ENCODE results near the gene ZNF648. TPM values are rescaled to one million over a fixed set of nuclear protein-coding genes. Genes with fewer than 3 reads are reported as not detected.

ZNF648 gene
- polyA plus RNA-seq, 2 of the 4 experiments (the other 2 are of a cell fraction), result not detected

DNA sequence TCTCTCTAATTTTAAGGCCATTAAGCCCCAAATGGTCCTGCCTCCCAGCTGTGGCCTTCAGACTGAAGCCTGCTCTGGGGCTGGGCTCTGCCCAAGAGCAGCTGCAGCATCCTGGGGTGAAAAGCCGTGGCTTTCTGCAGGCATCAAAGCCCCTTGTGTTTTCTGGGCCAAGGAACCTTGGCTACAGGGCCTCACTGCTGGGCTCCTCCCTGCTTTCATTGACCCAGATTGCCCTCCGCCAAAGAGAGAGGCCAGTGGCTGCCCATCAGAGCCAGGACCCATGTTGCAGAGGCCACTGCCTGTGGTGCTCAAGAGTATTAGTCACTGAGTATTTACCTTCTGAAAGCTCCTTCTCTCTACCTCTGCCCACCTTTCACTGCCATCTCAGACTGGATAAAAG is 1.6 kb downstream of the ZNF648 start:
- POLR2A ChIA-PET, result interaction anchor here (0.7 kb wide), 1 partner anchor 35 kb away, joined by 3 read pairs; no protein-coding TSS in a partner anchor
- no peak for DNase-seq (ENCODE audit: low read depth in 1 of 2, low spot score in 1 of 2)
- H3K4me2 ChIP-seq, result no peak overlapping the region
- CTCF ChIA-PET, result interaction anchor here (0.7 to 3.1 kb wide), 4 partner anchors 10 to 582 kb away, joined by 3 to 13 read pairs (median 6); no protein-coding TSS in a partner anchor
- H3K4me3 ChIP-seq, result no peak overlapping the region
- H3K27ac ChIP-seq, result no peak overlapping the region
- WGBS (ENCODE audit: missing lambda C conversion rate), result 27% methylated on average over 2 of the region's 2 CpGs
- no peak for TF ChIP-seq EP300 (IDR thresholded peaks at IDR 0.05)
- H3K4me1 ChIP-seq, result no peaks in the 10 kb centered on the region
- no peak for FAIRE-seq
- ATAC-seq, result no peak
- H3K9me3 ChIP-seq, result 0 out of 3 replicates have a peak, but pooled peaks cover 2% of the 10 kb centered on the region

DNA sequence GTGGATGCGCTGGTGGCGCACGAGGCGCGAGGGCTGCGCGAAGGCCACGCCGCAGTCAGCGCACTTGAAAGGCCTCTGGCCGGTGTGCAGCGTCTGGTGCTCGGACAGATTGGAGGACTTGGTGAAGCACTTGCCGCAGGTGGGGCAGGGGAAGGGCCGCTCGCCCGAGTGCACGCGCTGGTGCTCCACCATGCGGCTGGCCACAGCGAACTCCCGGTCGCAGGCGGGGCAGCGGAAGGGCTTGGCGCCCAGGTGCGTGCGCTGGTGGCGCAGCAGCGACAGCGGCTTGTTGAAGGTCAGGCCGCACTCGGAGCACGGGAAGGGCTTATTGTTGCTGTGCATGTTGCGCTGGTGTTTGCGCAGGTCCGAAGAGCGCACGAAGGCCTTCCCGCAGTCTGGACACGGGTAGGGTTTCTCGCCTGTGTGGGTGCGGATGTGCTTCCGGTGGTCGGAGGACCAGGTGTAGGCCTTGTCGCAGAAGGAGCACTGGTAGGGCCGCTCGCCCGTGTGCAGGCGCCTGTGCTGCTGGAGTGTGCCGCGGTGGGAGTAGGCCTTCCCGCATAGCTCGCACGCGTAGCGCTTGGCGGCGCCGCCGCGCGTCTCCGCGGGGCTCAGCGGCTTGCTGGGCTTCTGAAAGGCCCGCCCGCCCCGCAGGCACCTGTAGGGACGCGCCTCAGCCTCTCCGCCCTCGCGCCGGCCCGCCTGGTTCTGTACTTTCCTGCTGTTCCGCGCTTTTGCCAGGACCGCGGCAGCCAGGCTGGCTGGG is 4.7 kb downstream of the ZNF648 start:
- ChIA-PET CTCF (interaction anchor here (0.7 to 3.1 kb wide), 3 partner anchors 9 to 579 kb away, joined by 3 to 13 read pairs (median 5); no protein-coding TSS in a partner anchor), POLR2A (no interaction called here)
- WGBS (ENCODE audit: missing lambda C conversion rate), result 83% methylated on average over 58 of the region's 80 CpGs
- Histone ChIP-seq H3K27ac (no peak overlapping the region), H3K9me3 (no peaks in the 10 kb centered on the region), H3K4me1 (no peaks in the 10 kb centered on the region), H3K4me3 (no peak overlapping the region), H3K4me2 (no peak overlapping the region)
- ATAC-seq, result no peak
- FAIRE-seq, result no peak
- DNase-seq (ENCODE audit: low read depth in 1 of 2, low spot score in 1 of 2), result no peak
- no peak for TF ChIP-seq CEBPB (IDR thresholded peaks at IDR 0.05)
- TF ChIP-seq, protein P1, sequence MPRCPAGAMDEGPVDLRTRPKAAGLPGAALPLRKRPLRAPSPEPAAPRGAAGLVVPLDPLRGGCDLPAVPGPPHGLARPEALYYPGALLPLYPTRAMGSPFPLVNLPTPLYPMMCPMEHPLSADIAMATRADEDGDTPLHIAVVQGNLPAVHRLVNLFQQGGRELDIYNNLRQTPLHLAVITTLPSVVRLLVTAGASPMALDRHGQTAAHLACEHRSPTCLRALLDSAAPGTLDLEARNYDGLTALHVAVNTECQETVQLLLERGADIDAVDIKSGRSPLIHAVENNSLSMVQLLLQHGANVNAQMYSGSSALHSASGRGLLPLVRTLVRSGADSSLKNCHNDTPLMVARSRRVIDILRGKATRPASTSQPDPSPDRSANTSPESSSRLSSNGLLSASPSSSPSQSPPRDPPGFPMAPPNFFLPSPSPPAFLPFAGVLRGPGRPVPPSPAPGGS (IDR thresholded peaks at IDR 0.05), result no peak
- TF ChIP-seq CBX8 (IDR thresholded peaks at IDR 0.05), result no peak
- no peak for TF ChIP-seq ZFP36 (IDR thresholded peaks at IDR 0.05; ENCODE audit: borderline replicate concordance, partially characterized antibody)
- TF ChIP-seq NPAS2 (CRISPR knock-in tag; IDR thresholded peaks at IDR 0.05; ENCODE audit: borderline replicate concordance), result no peak
- no peak for TF ChIP-seq HOXB5 (CRISPR knock-in tag; IDR thresholded peaks at IDR 0.05)

DNA sequence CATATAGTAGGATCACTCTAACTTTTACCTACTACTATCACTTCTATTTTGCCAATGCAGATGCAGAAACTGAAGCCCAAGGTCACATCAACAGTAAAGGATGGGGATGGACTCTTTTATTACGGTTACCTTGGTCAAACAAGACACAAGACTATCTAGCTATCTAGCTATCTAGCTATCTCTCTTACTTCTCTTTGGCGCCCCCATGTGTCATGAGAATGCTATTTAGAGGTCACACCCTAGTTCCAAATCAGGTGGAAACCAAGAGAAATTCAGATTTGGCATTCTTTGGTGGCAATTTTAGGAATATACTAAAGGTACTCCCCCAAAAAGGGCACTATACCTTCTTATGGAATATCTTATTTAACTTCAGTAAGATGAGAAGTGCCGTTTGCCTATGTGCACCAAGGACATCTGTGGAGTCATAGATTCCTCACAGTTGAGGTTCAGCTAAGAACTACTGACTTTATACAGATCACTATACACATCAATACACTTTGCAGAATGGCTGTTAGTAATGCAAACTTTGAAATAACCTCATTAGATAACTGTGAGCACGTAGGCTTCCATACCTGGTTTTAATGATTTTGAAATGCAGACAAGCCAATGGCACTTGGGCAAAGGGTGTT is 6.7 kb downstream of the ZNF648 start:
- FAIRE-seq, result no peak
- Histone ChIP-seq H3K27ac (no peak overlapping the region), H3K9me3 (no peaks in the 10 kb centered on the region), H3K4me2 (no peak overlapping the region), H3K4me1 (no peaks in the 10 kb centered on the region), H3K4me3 (no peak overlapping the region)
- DNase-seq (ENCODE audit: low read depth in 1 of 2, low spot score in 1 of 2), result peak; percentile 17 to 47
- ATAC-seq, result peak; percentile 78 to 79; a peak in 5 of 6 replicates
- WGBS (ENCODE audit: missing lambda C conversion rate), result under 1% methylated on average over 4 of the region's 4 CpGs
- TF ChIP-seq PHF8 (IDR thresholded peaks at IDR 0.05; ENCODE audit: borderline replicate concordance, low read depth), result no peak
- TF ChIP-seq, protein P2, sequence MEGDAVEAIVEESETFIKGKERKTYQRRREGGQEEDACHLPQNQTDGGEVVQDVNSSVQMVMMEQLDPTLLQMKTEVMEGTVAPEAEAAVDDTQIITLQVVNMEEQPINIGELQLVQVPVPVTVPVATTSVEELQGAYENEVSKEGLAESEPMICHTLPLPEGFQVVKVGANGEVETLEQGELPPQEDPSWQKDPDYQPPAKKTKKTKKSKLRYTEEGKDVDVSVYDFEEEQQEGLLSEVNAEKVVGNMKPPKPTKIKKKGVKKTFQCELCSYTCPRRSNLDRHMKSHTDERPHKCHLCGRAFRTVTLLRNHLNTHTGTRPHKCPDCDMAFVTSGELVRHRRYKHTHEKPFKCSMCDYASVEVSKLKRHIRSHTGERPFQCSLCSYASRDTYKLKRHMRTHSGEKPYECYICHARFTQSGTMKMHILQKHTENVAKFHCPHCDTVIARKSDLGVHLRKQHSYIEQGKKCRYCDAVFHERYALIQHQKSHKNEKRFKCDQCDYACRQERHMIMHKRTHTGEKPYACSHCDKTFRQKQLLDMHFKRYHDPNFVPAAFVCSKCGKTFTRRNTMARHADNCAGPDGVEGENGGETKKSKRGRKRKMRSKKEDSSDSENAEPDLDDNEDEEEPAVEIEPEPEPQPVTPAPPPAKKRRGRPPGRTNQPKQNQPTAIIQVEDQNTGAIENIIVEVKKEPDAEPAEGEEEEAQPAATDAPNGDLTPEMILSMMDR (IDR thresholded peaks at IDR 0.05), result peak; percentile 52
- peak; percentile 33; the same call in 1 of the 3 replicates for TF ChIP-seq SMC3 (IDR thresholded peaks at IDR 0.05)
- TF ChIP-seq RAD21 (conservative IDR thresholded peaks at IDR 0.05 in 1 of 2, IDR thresholded peaks at IDR 0.05 in 1 of 2), result peak in 1 of 2 experiments; percentile 57; a peak in 3 of 5 replicates
- TF ChIP-seq MYC (IDR thresholded peaks at IDR 0.05; ENCODE audit: borderline replicate concordance, low read length), result no peak
- ChIA-PET POLR2A (interaction anchor here (0.6 kb wide), 1 partner anchor 28 kb away, joined by 5 read pairs; no protein-coding TSS in a partner anchor), CTCF (interaction anchor here (0.7 to 3.2 kb wide), 9 partner anchors 22 to 581 kb away, joined by 3 to 13 read pairs (median 4); no protein-coding TSS in a partner anchor)

DNA sequence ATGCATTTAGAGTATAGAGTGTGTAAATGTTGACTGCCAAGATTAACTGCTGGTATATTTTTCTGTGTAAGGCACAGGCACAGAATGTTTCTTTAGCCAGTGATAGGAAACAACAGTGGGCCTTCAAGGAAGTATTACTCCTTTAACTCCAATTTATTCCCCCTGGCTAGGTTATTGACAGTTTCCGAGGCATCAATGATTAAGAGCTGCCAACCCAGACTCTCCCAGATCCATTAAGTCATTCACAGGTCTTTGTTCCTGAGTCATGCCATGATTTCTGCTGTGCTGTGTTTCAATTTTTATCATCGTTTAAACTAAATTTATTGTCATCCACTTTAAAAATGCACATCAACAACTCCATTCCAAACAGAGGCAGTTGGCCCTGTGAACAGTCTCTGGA is 9.2 kb downstream of the ZNF648 start:
- no peak for TF ChIP-seq TP53 (CRISPR knock-in tag; IDR thresholded peaks at IDR 0.05)
- no peak for TF ChIP-seq FOXS1 (CRISPR knock-in tag; IDR thresholded peaks at IDR 0.05)
- no peak for TF ChIP-seq KDM5A (IDR thresholded peaks at IDR 0.05)
- TF ChIP-seq, protein P3, sequence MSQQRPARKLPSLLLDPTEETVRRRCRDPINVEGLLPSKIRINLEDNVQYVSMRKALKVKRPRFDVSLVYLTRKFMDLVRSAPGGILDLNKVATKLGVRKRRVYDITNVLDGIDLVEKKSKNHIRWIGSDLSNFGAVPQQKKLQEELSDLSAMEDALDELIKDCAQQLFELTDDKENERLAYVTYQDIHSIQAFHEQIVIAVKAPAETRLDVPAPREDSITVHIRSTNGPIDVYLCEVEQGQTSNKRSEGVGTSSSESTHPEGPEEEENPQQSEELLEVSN (IDR thresholded peaks at IDR 0.05; ENCODE audit: borderline replicate concordance, low read depth), result no peak
- no peak for TF ChIP-seq HOXB13 (CRISPR knock-in tag; IDR thresholded peaks at IDR 0.05; ENCODE audit: low read depth)
- no peak overlapping the region for H3K4me3 ChIP-seq
- 44% methylated on average over 2 of the region's 2 CpGs for WGBS (ENCODE audit: missing lambda C conversion rate)
- no peak overlapping the region for H3K27ac ChIP-seq
- DNase-seq (ENCODE audit: low read depth in 1 of 2, low spot score in 1 of 2) (no peak), ATAC-seq (no peak), FAIRE-seq (no peak)
- H3K4me1 ChIP-seq, result no peaks in the 10 kb centered on the region
- no peak overlapping the region for H3K4me2 ChIP-seq
- CTCF ChIA-PET, result interaction anchor here (0.9 to 3.2 kb wide), 2 partner anchors 10 to 574 kb away, joined by 4 to 13 read pairs; no protein-coding TSS in a partner anchor
- POLR2A ChIA-PET, result no interaction called here
- no peaks in the 10 kb centered on the region for H3K9me3 ChIP-seq
